ENCODE measurements around the gene CCNH.

The CCNH gene

DNA sequence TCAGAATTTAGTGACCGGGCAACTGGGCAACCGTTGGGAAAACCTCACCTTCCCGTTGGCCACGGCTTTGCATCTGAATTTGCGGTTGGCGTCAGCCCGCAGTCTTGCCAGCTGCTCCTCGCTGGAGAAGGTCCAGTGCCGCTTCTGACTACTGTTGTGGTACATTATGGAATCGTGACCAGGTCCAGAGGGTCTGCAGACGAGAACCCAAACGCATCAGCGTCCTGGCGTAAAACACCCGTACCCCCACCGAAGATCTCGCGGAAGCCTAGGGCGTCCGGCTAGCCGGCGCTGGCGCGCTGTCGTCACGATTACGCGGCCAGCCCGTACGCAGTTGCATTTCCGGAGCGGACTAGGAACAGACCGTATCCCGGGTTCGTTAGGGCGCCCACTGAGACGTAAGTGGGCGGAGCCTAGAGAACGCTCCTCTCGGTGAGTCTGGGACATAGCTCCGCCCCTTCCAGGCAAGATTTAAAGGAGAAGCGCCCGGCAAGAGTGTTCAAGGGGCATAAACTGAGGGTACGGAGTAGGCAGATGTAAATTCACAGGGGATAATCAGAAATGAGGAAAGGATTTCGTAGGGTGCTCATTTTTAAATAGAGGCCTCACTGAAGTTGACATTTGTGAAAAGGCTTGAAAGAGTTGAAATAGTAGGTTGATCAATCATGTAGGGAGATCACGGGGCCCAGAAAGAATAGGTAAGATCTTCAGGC is at the start of gene CCNH:
CCNH (minus strand) TSS at position 301 of the 713 bp plus-strand sequence; CDS start at position 165, 136 bp downstream.
- peak; percentile 87 for DNase-seq

DNA sequence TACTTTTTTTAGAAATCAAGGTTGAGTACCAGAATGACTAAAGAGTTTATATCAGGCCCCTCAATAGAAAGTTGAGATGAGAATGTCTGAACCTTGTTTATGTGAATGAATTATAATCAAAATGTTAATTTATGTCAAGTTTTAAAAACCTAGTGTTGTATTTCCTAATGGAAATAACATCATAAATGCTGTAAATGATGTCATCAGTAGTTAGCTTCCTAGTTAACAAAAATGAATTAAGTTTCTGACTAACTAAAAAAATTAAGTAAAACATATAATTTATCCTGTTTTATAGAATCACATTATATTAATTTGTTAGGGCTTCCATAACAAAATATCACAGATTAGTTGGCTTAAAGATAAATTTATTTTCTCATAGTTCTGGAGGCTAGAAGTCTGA is 45.0 kb upstream of the CCNH start:
- DNase-seq, result no peak

DNA sequence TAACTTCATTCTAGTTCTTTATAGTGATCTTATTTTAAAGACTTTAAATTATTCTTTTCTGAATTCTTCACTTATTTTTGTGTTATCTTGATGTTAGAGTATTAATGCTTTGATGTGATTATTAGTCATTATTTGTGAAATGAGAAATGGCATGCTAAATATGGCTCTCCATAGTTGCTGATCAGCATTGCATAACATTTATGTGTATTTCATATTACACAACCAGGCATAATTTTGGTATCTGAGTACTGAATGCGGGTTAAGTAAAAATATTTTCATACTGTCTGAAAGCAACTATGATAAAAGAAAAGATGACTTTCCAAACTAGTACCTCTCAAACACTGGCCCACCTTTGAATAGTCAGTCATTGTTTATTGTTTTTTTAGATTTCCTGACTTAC is 41.1 kb upstream of the CCNH start:
- no peak for DNase-seq

DNA sequence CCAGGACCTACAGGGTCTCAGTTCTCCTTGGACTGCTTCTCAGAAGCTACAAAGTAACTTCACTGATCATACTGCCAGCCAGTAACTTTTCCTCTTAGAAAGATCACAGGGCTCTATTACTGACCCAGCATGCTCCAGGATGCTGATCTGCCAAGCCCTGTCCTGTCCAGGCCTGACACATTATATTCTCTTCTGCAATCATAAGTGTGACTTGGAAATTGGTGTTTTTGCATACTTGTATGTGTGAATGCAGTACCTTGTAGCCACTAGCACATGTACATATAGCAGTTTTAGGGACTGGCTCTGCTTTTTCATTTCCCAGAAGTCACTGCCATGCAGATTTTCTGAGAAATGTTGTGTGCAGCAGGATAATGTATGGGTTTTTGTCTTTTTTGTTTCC is 40.1 kb upstream of the CCNH start:
- DNase-seq, result no peak

DNA sequence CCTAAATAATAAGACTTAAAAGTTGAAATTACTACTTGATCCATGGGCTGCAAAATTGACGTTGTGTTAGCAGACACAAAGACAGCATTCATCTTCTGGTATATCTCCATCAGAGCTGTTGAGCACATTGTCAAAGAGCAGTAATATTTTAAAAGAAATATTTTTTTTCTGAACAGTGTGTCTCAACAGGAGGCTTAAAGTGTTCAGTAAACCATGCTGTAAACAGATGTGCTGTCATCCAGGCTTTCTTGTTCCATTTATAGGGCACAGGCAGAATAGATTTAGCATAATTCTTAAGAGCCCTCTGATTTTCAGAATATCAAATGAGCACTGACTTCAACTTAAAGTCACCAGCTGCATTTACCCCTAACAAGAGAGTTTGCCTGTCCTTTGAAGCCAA is 29.7 kb upstream of the CCNH start:
- DNase-seq, result no peak

DNA sequence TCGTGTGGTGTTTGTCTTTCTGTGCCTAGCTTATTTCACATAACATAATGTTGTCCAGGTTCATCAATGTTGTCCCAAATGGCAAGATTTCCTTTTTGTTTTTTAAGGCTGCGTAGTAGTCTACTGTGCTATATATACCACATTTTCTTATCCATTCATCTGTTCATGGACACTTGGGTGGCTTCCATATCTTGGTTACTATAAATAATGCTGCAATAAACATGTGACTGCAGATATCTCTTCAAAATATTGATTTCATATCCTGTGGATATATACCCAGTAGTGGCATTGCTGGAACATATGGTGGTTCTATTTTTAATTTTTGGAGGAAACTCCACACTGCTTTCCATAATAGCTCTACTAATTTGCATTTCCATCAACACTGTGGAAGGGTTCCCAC is 25.5 kb upstream of the CCNH start:
- DNase-seq, result no peak

DNA sequence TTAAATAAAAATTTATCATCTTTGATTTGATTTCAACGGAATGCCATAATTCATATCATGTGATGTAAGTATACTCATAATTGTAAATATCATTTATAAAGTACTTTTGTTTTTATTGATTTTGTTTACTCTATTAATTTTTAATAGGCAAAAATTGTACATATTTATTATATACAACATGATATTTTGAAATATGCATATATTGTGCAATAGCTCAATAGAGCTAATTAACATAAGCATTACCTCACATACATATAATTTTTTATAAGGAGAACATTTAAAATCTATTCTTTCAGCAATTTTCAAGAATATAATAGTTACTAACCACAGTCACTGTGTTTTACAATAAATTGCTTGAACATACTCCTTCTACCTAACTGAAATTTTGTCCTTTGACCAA is 25.0 kb upstream of the CCNH start:
- DNase-seq, result no peak

DNA sequence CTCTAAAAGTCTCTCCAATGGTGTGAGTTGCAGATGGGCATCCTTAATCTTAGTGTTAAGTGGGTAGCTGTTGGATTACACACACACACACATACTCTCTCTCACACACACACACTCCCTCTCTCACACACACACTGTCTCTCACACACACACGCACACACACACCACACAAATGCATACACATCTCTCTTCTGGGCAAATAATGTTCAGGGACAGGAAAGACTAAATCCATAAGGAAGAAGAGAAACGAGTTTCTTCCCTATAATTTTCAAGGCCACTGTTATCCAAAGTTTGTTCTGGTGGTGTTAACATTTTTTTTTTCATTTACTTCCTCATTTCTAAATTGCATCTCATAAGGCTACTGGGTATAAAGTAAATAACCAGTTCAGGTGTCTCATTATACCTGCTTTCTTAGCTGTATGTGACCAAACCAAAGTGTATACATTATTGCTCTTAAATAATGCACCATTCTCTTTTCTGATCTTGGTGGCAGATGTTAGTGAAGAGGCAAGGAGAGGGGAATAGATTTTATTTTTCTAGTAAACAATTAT is 22.5 kb upstream of the CCNH start:
- no peak for DNase-seq

DNA sequence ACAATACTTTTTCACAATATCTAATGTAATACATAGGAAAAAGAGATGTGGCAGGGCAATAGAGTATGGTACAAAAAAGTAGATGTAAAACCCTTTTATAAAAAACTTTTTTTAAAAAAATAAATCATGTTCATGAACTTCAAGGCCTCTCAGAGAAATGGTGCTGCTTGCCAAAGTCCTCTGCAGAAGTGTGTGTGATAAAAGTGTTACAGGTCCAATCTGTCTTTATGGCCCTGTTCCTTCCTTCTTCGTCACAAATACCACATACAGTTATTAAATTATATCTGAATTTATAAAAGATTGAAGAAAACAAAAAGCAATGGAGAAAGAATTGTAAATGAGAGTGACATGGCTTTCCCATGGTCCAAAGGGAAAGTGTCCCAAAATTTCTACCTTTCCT is 21.7 kb upstream of the CCNH start:
- DNase-seq, result no peak

DNA sequence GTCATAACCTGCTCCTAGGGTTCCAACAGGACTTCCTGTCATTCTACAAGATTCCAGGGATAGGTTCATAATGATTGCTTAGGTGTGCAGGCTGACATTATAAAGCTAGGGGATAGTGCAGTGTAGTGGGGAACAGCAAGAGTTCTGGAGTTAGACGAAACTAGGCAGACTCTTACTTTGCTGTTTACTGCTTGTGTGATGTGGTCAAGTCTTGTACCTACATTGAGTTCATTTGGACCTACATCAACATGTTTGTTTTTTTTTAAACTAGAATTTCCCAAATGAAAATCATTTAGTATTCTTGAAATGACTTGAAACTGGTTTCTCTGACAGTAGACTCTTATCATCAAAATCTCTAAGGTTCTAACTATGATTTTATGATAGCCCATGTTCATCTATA is 21.2 kb upstream of the CCNH start:
- no peak for DNase-seq

DNA sequence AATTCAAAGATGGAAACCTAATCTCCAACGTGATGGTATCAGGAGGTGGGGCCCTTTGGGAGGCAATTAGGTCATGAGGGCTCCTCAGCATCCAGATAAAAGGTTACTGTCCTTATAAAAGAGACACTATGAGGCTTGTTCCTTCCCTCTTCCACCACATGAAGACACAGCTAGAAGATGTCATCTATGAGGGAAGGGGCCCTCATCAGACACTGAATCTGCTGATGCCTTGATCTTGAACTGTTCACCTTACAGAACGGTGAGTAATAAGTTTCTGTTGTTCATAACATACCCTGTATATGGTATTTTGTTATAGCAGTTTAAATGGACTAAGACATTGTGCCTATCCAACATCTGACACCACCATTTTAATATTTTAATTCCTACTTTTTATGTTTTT is 19.7 kb upstream of the CCNH start:
- DNase-seq, result no peak

DNA sequence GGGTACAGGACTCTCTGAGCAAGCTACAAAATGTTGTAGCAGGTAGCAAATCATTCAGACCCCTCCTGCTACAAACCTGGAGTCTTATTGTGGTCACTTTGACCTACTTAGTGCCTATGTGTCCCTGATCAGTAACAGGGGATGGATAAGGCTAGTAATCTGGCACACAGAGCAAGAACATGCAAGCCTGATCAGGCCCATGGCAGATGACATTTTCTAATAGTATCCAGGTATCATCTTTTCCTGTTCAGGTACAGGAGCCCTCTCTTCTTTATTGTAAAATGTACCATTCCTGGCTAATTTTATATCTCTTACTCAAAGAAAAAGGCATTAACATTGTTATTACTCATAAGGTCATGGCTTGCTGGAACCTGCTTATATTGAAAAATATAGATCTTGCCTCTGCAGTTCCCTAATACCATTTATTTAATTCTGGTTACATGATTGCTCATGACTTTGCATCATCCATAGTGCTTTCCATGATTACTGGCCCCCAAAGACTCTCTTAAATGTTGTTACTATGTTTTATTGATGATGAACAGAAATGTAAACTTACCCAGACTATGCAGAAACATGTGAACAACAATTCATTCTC is 18.2 kb upstream of the CCNH start:
- no peak for DNase-seq

DNA sequence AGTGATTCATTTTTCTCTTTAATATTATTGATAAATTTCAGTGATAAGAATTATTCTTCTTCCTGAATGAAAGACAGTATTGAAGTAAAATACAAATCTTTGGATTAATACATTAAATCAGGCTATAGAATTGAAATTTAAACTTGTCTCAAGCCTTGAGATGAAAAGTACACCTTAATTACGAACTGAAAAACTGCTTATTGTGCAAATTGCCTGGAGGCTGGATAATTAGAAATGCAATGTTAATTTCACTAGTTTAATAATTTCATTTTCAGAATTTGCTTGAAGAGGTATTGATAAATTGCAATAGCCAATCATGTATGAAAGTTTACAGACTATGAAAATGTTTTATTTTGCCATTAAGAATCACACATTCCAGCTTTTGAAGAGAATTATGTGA is 11.0 kb upstream of the CCNH start:
- DNase-seq, result no peak

DNA sequence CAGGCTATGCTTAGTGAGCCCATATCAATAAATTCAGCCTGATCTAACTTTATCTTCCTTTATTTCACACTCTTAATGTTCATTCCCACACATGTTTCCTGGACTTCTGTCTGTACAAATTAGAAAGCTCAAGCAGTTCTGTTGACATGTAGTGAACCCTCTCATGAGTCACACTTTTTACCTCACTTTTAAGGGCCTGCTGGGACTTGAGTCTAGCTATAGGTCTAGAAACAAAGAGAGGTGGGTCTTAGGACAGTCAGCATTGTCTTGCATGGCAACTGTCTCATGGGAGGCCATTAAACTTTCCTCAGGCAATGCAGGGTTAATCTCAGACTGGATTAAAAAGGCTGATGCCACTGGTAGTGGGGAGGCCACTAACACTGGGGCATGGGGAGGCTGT is 8.6 kb upstream of the CCNH start:
- no peak for DNase-seq

DNA sequence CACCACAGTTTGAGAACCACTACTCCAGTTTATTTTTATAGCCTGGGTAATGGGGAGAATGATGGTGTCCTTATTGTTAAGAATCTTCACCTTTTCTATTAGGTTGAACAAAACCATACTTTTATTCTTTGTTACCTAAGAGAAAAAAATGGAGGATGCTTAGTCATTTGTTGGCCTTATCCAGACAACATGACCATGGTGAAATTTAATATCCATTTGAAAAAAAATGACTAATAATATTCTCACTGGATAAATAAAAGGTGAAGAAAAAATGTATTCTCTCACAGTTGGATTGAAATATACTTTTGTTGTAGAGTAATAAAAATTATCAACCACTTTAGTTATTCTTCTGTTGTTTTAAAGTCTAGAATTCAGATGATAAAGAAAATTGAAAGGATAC is 5.8 kb upstream of the CCNH start:
- DNase-seq, result no peak

DNA sequence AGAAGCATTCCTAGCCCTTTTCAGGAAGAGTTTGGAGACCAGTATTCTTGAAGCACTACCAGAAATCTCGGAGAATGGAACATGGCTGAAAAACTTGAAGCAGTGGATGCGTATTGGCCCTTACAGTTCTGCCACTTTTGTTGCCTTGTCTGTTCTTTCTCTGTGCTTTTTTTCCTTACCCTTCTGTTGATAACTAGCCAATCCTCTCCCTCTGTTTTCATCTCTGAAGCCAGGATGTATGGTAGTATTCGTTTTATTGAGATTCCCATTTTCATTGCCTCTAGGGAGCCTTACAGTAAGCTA is 564 bp upstream of the CCNH start:
- DNase-seq, result no peak

DNA sequence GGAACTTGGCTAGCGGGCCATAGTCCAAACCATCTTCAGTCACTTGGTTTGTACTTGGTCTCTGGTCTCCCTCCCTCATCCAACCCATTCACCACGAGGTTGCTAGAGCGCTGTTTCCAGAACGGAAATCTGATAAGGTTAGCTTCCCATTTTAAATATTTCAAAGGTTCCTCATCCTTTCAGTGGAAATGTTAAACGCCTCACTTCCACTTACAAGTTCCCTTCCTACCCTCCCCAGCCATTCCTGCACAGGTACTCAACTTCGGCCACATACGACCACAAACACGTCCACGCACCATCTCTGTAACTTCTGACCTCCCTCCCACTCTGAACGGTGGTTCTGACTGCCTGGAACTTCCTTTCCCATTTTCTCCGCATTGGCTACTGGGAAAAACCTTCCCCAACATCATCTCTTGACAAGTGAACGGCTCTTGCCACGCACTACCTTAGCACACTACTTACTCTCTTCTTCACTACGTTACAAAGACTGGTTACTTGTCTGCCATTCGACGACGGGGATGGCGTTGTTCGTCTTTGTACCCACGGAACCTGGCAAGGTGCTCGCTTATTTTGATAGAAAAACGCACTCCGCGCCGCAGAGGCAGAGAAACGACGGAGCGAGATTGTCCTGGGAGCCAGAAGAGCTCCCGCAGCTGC is 629 bp downstream of the CCNH start:
- no peak for DNase-seq

DNA sequence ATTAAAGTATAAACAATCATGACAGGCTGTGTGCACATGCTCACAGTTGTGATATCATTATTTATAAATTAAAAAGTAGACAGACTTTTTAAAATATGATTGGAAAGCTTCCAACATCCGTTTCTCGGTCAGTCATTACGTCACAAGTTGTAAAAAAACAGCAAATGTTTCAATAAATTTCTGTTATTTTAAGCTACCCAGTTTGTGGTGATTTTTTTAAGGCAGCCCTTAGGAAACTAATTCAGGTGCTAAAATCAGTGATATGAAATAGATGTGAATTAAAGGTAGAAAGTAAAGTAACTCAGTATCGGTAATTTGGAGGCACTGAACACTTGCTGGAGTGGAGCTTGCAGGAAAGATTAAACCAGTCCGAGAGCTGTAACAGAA is 1.2 kb downstream of the CCNH start:
- no peak for DNase-seq

DNA sequence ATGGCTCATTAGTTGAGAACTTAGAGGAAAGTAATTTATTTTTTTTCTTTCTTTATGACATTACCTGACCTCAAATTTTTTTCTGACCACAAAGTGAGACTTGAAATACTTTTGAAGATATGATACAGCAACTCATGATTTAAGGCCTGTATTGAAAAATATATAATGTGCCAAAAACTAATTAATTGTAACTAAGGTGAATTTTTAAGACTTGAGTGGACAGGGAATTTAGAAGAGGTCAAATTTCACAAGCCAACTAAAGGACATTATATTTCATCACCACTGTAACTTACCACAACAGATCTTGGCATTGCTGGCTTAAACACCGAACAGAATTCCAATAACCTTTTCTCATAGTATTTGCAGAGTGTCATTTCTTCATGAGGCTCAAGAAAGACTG is 1.8 kb downstream of the CCNH start:
- no peak for DNase-seq

DNA sequence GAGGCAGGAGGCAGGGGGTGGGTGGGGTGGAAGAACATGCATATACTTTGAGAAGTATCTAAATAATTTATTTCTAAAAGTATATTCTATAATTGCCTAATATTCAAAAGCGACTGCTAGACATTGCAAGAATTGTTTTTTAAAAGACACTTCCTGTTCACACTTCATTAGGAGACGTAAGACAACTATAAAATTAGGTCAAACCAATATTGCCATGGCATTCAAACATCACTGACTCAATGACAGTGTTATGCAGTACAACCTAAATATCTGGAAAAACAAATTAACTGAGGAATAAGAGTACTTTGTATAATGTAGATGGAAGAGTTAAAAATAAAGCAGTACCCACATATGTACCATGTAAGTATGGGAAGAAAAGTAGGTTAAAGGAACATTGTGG is 4.5 kb downstream of the CCNH start:
- no peak for DNase-seq

DNA sequence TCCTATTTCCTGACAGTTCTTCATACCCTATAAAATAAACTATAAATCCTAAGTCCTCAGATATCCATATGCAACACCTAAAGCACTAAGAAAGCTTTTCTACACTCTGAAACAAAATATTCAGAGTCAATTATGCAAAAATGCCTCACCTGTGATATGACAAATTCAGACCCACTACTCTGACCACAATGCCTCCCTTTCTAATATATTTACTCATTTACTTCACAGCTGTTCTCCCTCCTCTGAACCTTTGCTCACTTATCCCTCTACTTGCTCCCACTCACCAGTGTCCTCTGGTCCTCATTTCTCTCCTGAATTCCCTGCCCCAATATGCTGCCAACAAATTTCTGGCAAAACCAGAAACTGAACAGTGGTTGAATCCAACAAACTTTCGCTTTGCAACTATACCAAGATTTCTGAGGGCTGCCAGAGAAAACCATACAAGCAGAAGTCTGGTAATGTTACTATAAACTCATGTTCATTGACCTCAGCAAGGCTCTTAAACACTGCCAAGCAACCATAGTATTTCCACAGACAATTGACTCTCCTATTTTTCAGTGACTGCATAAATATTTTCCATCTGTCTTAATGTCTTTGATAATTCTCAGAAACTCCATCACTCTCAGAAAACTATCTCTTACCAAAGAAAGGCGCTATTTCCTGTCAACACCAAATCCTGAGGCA is 7.1 kb downstream of the CCNH start:
- no peak for DNase-seq

DNA sequence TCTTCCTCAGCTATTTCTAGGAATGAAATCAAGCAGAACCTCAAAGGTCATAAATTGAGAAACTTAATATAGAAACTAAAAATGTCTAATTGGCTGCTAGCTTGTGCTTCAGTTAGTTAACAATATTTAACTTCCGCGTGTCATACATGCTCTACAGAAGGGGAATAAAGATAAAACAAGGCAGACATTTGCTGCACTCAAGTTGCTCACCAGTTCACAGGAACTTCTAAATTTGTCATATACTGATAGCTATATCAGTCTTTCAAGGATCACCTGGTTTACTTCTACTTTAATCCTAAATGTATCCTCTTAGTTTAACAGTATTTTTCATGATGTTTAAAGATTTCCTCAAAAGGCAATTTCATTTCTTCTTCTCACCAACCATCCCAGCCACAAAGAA is 8.4 kb downstream of the CCNH start:
- DNase-seq, result no peak

DNA sequence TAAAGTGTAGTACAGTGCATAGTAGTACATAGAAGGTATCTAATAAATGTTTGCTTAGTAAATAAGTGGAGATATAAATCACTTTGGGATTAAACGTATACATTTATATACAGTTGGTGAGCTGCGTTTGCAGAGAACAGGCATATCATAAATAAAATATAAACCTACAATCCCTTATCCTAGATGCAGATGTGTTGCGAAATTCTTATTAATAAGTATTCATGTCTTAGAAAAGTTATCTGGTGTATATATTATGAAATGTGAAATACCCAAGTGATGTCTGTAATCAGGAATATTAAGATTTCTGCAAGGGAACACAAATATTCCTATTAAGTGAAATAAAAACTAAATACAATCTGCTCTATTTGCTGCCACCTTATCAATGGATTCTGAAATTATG is 8.8 kb downstream of the CCNH start:
- DNase-seq, result no peak

DNA sequence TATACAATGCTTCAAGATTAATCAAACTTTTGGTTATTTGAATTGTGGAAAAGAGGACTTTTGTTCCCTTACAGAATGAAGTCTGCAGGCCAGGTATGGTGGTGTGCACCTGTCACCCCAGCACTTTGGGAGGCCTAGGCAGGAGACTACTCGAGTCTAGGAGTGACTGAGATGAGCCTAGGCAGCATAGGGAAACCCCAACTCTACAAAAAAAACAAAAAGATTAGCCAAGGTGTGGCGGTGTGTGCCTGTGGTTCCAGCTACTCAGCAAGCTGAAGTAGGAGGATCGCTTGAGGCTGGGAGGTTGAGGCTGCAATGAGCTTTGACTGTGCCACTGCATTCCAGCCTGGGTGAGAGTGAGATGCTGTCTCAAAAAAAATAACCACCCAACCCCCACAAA is 9.3 kb downstream of the CCNH start:
- DNase-seq, result no peak
